Measurements from ENCODE around the gene RAB10. TPM values are rescaled to one million over a fixed set of nuclear protein-coding genes. Genes with fewer than 3 reads are reported as not detected.

RAB10 gene
- total RNA-seq, 1 experiment from 2014 or later: 130 TPM

DNA sequence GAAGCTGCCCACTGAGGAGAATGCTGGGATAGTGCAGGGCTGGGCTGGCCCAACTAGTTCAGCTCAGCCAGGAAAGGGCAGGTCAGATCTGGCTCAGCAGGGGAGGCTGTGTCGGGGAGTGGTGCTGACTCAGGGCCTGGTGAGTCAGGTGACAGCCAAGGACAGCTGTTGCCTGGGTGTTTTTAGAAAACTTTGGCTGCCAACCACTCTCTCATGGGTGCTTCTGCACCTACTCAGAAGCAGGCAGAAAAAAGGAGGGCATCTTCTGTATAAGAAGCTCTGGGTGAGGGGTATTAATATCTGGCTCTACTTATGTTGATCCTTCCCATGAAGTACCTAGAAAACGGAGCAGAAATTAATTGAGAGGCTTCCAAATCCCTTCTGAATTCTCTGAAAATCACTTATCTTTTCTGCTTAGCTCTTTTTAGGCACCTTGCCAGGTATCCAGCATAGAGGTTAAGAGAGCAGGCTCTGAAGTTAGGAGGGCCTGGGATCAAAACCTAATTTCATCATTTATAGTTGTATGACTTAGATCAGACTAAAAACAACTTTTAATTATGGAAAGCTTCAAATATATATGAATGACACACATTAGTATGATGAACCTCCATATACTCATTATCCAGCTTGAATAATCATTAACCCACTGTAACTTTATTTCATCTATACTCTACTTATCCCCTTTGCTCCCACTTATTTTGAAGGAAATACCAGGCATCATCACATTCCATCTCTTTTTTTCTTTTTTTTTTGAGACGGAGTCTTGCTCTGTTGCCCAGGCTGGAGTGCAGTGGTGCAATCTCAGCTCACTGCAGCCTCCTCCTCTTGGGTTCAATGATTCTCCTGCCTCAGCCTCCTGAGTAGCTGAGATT is 15.5 kb upstream of the RAB10 start:
- peak; percentile 79 for DNase-seq
- H3K27ac Mint-ChIP-seq: peak overlapping the region in 1 of 3 experiments; percentile 30; a peak in 2 of 7 replicates
- H2AFZ ChIP-seq (ENCODE audit: low read length): no peak overlapping the region

More for the DNA sequence above, 15.5 kb upstream of the RAB10 start:
- Histone ChIP-seq H3K4me1 (ENCODE audit: insufficient read depth, low read length) (peaks cover 4% of the 10 kb centered on the region; the same call in 1 of the 2 replicates), H4K20me1 (ENCODE audit: control insufficient read depth, insufficient read depth, insufficient read length) (no peaks in the 10 kb centered on the region), H3K23ac (ENCODE audit: insufficient read length, low read depth, low read length) (no peak overlapping the region), H2BK15ac (ENCODE audit: low read depth, low read length) (no peak overlapping the region), H4K5ac (ENCODE audit: insufficient read length, low read depth, low read length) (no peak overlapping the region), H3K14ac (ENCODE audit: insufficient read depth, low read length) (no peak overlapping the region), H3K18ac (ENCODE audit: insufficient read length, low read depth, low read length) (no peak overlapping the region), H3K79me2 (ENCODE audit: insufficient read depth, low read length) (no peaks in the 10 kb centered on the region), H3T11ph (ENCODE audit: low read length) (no peak overlapping the region), H3K9me3 (ENCODE audit: control insufficient read depth, low read depth, low read length) (no peaks in the 10 kb centered on the region), H3K9ac (ENCODE audit: extremely low read depth, insufficient read length, low read length) (no peak overlapping the region), H2AK5ac (ENCODE audit: insufficient read length, low read length) (no peak overlapping the region), H2BK5ac (ENCODE audit: insufficient read length, low read length) (no peak overlapping the region), H3K27me3 (ENCODE audit: insufficient read depth, low read length) (no peaks in the 10 kb centered on the region), H2BK12ac (ENCODE audit: insufficient read length, low read depth, low read length) (no peak overlapping the region), H3K79me1 (ENCODE audit: insufficient read depth, low read depth, low read length, poor library complexity, severe bottlenecking) (no peaks in the 10 kb centered on the region), H3K23me2 (ENCODE audit: insufficient read length, low read depth, low read length, poor library complexity, severe bottlenecking) (no peaks in the 10 kb centered on the region), H2BK20ac (ENCODE audit: low read depth, low read length, poor library complexity, severe bottlenecking) (no peak overlapping the region), H3K4me2 (ENCODE audit: insufficient read depth, insufficient read length, low read length) (no peak overlapping the region), H4K8ac (replicated peaks; ENCODE audit: insufficient read length, low read depth, low read length) (no peak overlapping the region), H4K91ac (ENCODE audit: insufficient read length, low read depth, low read length) (no peak overlapping the region), H3K4ac (ENCODE audit: low read depth, low read length) (no peak overlapping the region), H2BK120ac (ENCODE audit: low read depth, low read length, poor library complexity, severe bottlenecking) (no peak overlapping the region), H3K27ac (ENCODE audit: insufficient read length, low read depth, low read length) (no peak overlapping the region), H3K56ac (ENCODE audit: insufficient read length, low read depth, low read length) (no peak overlapping the region)
- no peaks in the 10 kb centered on the region for H3K36me3 Mint-ChIP-seq (ENCODE audit: insufficient read depth in 1 of 3, low read depth in 3 of 3)
- no peak overlapping the region for H3K4me3 Mint-ChIP-seq
- no CpG with 5 or more reads among the region's 3 CpGs for WGBS (ENCODE audit: extremely low coverage, insufficient read length, low lambda C conversion rate)
- no peaks in the 10 kb centered on the region; the same call in 1 of the 2 replicates for H3K27me3 Mint-ChIP-seq (ENCODE audit: low read depth)
- TF ChIP-seq, protein P1, sequence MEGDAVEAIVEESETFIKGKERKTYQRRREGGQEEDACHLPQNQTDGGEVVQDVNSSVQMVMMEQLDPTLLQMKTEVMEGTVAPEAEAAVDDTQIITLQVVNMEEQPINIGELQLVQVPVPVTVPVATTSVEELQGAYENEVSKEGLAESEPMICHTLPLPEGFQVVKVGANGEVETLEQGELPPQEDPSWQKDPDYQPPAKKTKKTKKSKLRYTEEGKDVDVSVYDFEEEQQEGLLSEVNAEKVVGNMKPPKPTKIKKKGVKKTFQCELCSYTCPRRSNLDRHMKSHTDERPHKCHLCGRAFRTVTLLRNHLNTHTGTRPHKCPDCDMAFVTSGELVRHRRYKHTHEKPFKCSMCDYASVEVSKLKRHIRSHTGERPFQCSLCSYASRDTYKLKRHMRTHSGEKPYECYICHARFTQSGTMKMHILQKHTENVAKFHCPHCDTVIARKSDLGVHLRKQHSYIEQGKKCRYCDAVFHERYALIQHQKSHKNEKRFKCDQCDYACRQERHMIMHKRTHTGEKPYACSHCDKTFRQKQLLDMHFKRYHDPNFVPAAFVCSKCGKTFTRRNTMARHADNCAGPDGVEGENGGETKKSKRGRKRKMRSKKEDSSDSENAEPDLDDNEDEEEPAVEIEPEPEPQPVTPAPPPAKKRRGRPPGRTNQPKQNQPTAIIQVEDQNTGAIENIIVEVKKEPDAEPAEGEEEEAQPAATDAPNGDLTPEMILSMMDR (conservative IDR thresholded peaks at IDR 0.05): no peak
- H3K9me3 Mint-ChIP-seq: no peaks in the 10 kb centered on the region
- H3K4me1 Mint-ChIP-seq: peaks cover 7 to 11% of the 10 kb centered on the region in 2 experiments

Measured in H9 (cell line).